MM.1S (cell line): Measurements from ENCODE around the gene KCNN4.

ENCODE experiments used
- DNase-seq: peaks from one replicate; pipeline ENCODE4 v3.0.0-alpha.2; 2015
- H2AFZ ChIP-seq: fragments of 300-600 bp; sonication (generic); 2 replicates; pipeline ENCODE4 v1.6.0; 2016; ENCODE audit warnings: antibody characterized with exemption, low read length
- H3F3A ChIP-seq: fragments of 300-600 bp; sonication (generic); 2 replicates; pipeline ENCODE4 v1.6.1; 2016; ENCODE audit warnings: mild to moderate bottlenecking, antibody characterized with exemption, low read length, moderate library complexity, mixed read lengths; ENCODE audit not compliant: insufficient read depth
- H3K27ac ChIP-seq: fragments of 300-600 bp; sonication (generic); 2 replicates; pipeline ENCODE4 v1.5.1; 2016; ENCODE audit warnings: mild to moderate bottlenecking, low read length
- H3K27me3 ChIP-seq: fragments of 300-600 bp; sonication (generic); replicated peaks from 2 replicates; pipeline ENCODE4 v1.6.0; 2016; ENCODE audit warnings: low read length; ENCODE audit not compliant: insufficient read depth
- H3K36me3 ChIP-seq: fragments of 300-600 bp; sonication (generic); replicated peaks from 2 replicates; pipeline ENCODE4 v1.6.1; 2016; ENCODE audit warnings: mild to moderate bottlenecking, low read length, mixed read lengths; ENCODE audit not compliant: insufficient read depth
- H3K4me1 ChIP-seq: fragments of 300-600 bp; sonication (generic); 2 replicates; pipeline ENCODE4 v1.6.1; 2016; ENCODE audit warnings: low read length, mixed read lengths
- H3K4me2 ChIP-seq: fragments of 300-600 bp; sonication (generic); 2 replicates; pipeline ENCODE4 v1.6.0; 2016; ENCODE audit warnings: low read depth, low read length
- H3K4me3 ChIP-seq: fragments of 300-600 bp; sonication (generic); 2 replicates; pipeline ENCODE4 v1.5.1; 2016; ENCODE audit warnings: low read length, mixed read lengths
- H3K79me2 ChIP-seq: fragments of 300-600 bp; sonication (generic); 2 replicates; pipeline ENCODE4 v1.6.1; 2016; ENCODE audit warnings: mixed run types, low read length, mixed read lengths
- H3K9ac ChIP-seq: fragments of 300-600 bp; sonication (generic); 2 replicates; pipeline ENCODE4 v1.6.1; 2016; ENCODE audit warnings: low read length, mixed read lengths
- H3K9me2 ChIP-seq: fragments of 300-600 bp; sonication (generic); replicated peaks from 2 replicates; pipeline ENCODE4 v1.6.1; 2016; ENCODE audit warnings: mild to moderate bottlenecking, low read length, mixed read lengths; ENCODE audit not compliant: insufficient read depth
- H3K9me3 ChIP-seq: fragments of 300-600 bp; sonication (generic); replicated peaks from 2 replicates; pipeline ENCODE4 v1.6.1; 2016; ENCODE audit warnings: mild to moderate bottlenecking, low read length, mixed read lengths; ENCODE audit not compliant: insufficient read depth
- H4K20me1 ChIP-seq: fragments of 300-600 bp; sonication (generic); 2 replicates; pipeline ENCODE4 v1.6.1; 2016; ENCODE audit warnings: mild to moderate bottlenecking, low read length, moderate library complexity, mixed read lengths; ENCODE audit not compliant: insufficient read depth
- CTCF ChIP-seq: fragments of 300-600 bp; sonication (generic); IDR thresholded peaks from 2 replicates; pipeline ENCODE4 v1.5.1; 2016; ENCODE audit warnings: antibody characterized with exemption, low read length, mixed read lengths
- EZH2 ChIP-seq: fragments of 300-600 bp; sonication (generic); optimal IDR thresholded peaks from 2 replicates; pipeline ENCODE3; 2017; ENCODE audit warnings: low read depth, mild to moderate bottlenecking, antibody characterized with exemption, low read length, mixed read lengths
- EZH2phosphoT487 ChIP-seq: fragments of 300-600 bp; sonication (generic); IDR thresholded peaks from 2 replicates; pipeline ENCODE4 v1.6.1; 2018; ENCODE audit warnings: antibody characterized with exemption, low read length

The KCNN4 gene

GRCh38 chr19:43719378-43719868 lies 61.4 kb downstream of the KCNN4 start:
- H3K79me2 ChIP-seq, result no peaks in the 10 kb centered on the region
- no peaks in the 10 kb centered on the region for H3K9me2 ChIP-seq
- no peak overlapping the region for H3K27ac ChIP-seq
- TF ChIP-seq CTCF (no peak), EZH2phosphoT487 (no peak), EZH2 (no peak)
- no peak overlapping the region for H3K4me3 ChIP-seq
- no peak overlapping the region for H3K9ac ChIP-seq
- H3K27me3 ChIP-seq, result peaks cover 30% of the 10 kb centered on the region
- no peaks in the 10 kb centered on the region for H3K4me1 ChIP-seq
- H3F3A ChIP-seq, result no peaks in the 10 kb centered on the region
- H3K36me3 ChIP-seq, result no peaks in the 10 kb centered on the region
- H4K20me1 ChIP-seq, result no peaks in the 10 kb centered on the region
- H2AFZ ChIP-seq, result no peak overlapping the region
- no peak overlapping the region for H3K4me2 ChIP-seq
- H3K9me3 ChIP-seq, result no peaks in the 10 kb centered on the region
- DNase-seq, result no peak

GRCh38 chr19:43718627-43719377 lies 62.0 kb downstream of the KCNN4 start:
- DNase-seq, result no peak
- H3K9ac ChIP-seq, result no peak overlapping the region
- no peak overlapping the region for H3K4me2 ChIP-seq
- H4K20me1 ChIP-seq, result no peaks in the 10 kb centered on the region
- H3K27me3 ChIP-seq, result peaks cover 30% of the 10 kb centered on the region
- H3K9me2 ChIP-seq, result no peaks in the 10 kb centered on the region
- H3K4me3 ChIP-seq, result no peak overlapping the region
- no peaks in the 10 kb centered on the region for H3K4me1 ChIP-seq
- no peak overlapping the region for H2AFZ ChIP-seq
- TF ChIP-seq EZH2phosphoT487 (no peak), EZH2 (no peak), CTCF (no peak)
- no peaks in the 10 kb centered on the region for H3K9me3 ChIP-seq
- no peaks in the 10 kb centered on the region for H3F3A ChIP-seq
- H3K36me3 ChIP-seq, result no peaks in the 10 kb centered on the region
- no peak overlapping the region for H3K27ac ChIP-seq
- H3K79me2 ChIP-seq, result no peaks in the 10 kb centered on the region
